Suprapubic skin (tissue), 3 donors: ENCODE results near the gene CALML3.

Experiments used
- POLR2A ChIP-seq, 2 donors: fragments of 450-650 bp; IDR thresholded peaks; one replicate each; pipeline ENCODE4 v1.6.1; 2017; ENCODE audit warnings: antibody characterized with exemption in 2 of 2, mild to moderate bottlenecking in 2 of 2, moderate library complexity in 2 of 2
- TF ChIP-seq, protein P1 (sequence below), 2 donors: fragments of 200-600 bp in 1 of 2; fragments of 450-650 bp in 1 of 2; sonication (generic) in 1 of 2; IDR thresholded peaks; one replicate each; pipeline ENCODE4 v1.5.1; 2016 to 2019; ENCODE audit warnings: antibody characterized with exemption in 2 of 2, mild to moderate bottlenecking in 1 of 2, moderate library complexity in 1 of 2

DNA sequence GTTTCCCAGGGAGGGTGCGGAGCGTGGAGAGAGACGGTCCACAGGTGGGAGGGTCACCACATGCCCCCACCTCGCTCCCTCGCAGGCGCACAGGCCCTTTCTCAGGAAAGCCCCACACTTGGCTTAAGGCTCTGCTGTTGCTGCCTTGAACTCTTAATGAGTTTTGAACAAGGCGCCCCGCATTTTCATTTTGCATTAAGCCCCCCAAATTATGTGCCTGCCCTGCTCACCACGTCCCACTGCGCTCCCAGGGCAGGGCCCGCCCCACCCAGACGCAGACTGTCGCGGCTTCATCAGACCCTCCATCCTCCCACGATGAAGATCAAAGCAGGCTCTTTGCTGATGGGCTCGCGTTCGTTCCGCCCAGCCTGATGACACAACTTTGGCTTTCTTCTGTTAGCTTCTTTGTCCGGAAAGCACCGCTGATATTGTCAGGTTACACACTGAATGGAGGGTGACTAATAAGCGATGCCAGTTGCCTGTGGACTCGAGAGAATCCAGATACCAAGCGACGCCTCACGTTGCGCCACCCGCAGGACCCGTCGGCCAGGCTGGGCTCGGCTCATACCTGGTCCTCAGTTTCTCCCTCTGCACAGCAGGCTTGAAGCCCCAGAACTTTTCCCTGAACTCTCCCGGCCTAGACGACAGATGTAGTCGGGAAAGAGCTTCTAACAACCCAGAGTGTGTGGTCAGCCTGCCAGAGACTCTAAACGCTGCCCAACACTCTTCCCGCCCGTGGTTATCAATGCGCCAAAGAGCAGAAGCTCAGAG, 9.5 kb downstream of the CALML3 start:
- TF ChIP-seq, protein P1, sequence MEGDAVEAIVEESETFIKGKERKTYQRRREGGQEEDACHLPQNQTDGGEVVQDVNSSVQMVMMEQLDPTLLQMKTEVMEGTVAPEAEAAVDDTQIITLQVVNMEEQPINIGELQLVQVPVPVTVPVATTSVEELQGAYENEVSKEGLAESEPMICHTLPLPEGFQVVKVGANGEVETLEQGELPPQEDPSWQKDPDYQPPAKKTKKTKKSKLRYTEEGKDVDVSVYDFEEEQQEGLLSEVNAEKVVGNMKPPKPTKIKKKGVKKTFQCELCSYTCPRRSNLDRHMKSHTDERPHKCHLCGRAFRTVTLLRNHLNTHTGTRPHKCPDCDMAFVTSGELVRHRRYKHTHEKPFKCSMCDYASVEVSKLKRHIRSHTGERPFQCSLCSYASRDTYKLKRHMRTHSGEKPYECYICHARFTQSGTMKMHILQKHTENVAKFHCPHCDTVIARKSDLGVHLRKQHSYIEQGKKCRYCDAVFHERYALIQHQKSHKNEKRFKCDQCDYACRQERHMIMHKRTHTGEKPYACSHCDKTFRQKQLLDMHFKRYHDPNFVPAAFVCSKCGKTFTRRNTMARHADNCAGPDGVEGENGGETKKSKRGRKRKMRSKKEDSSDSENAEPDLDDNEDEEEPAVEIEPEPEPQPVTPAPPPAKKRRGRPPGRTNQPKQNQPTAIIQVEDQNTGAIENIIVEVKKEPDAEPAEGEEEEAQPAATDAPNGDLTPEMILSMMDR (IDR thresholded peaks at IDR 0.05), result no peak
- TF ChIP-seq POLR2A (IDR thresholded peaks at IDR 0.05), result no peak
